Transverse colon (tissue), 4 donors: ENCODE results near the gene MYO7A.

Source experiments
- CTCF ChIP-seq, 5 experiments: fragments of 200-600 bp in 3 of 5; fragments of 450-650 bp in 2 of 5; sonication (generic) in 3 of 5; IDR thresholded peaks; 1 replicate in 2 of 5; 2 replicates in 3 of 5; pipeline ENCODE4 v1.5.1; 2016 to 2017; ENCODE audit warnings: antibody characterized with exemption in 5 of 5, inconsistent platforms in 3 of 5, mild to moderate bottlenecking in 2 of 5, moderate library complexity in 1 of 5
- EP300 ChIP-seq: sonication (generic); formaldehyde crosslinking; IDR thresholded peaks from one replicate; pipeline ENCODE4 v1.6.1; 2017; ENCODE audit warnings: antibody characterized with exemption, low read depth
- POLR2A ChIP-seq: fragments of 450-650 bp; IDR thresholded peaks from one replicate; pipeline ENCODE4 v1.6.1; 2016; ENCODE audit warnings: antibody characterized with exemption, mild to moderate bottlenecking, moderate library complexity
- POLR2AphosphoS5 ChIP-seq, 3 donors: sonication (generic); formaldehyde crosslinking; IDR thresholded peaks; one replicate each; pipeline ENCODE4 v1.6.1; 2016; ENCODE audit warnings: antibody characterized with exemption in 3 of 3

- TF ChIP-seq CTCF (IDR thresholded peaks at IDR 0.05) (no peak), POLR2AphosphoS5 (IDR thresholded peaks at IDR 0.05) (no peak), EP300 (no peak), POLR2A (no peak)
Measured at GRCh38 chr11:77114089-77114463, 14.0 kb upstream of the MYO7A start.
